Upper lobe of left lung (tissue), 6 donors: Measurements from ENCODE around the gene TTLL10. TPM values are rescaled to one million over a fixed set of nuclear protein-coding genes. Genes with fewer than 3 reads are reported as not detected.

Experiments used
- ATAC-seq, 2 donors: fragments of 200-7000 bp; cut with Tn5 transposase; one replicate each; pipeline ENCODE4 v1.9.1; 2022; ENCODE audit warnings: mild to moderate bottlenecking in 2 of 2, moderate library complexity in 2 of 2; ENCODE audit not compliant: low FRiP score in 2 of 2
- DNase-seq, 2 donors: peaks; one replicate each; pipeline ENCODE4 v3.0.0-alpha.2; 2019 to 2020
- H3K27ac ChIP-seq, 4 donors: fragments of 200-600 bp; sonication (generic); one replicate each; pipeline ENCODE4 v1.5.1; 2016 to 2019
- H3K27me3 ChIP-seq, 4 donors: fragments of 200-600 bp; sonication (generic); one replicate each; pipeline ENCODE4 v1.5.1; 2017 to 2019
- H3K36me3 ChIP-seq, 4 donors: fragments of 200-600 bp; sonication (generic); one replicate each; pipeline ENCODE4 v1.5.1; 2016 to 2019
- H3K4me1 ChIP-seq, 4 donors: fragments of 200-600 bp; sonication (generic); one replicate each; pipeline ENCODE4 v1.5.1; 2018 to 2019
- H3K4me3 ChIP-seq, 4 donors: fragments of 200-600 bp; sonication (generic); one replicate each; pipeline ENCODE4 v1.5.1; 2017 to 2019; ENCODE audit warnings: mild to moderate bottlenecking in 2 of 4, moderate library complexity in 1 of 4
- H3K9me3 ChIP-seq, 4 donors: fragments of 200-600 bp; sonication (generic); one replicate each; pipeline ENCODE4 v1.5.1; 2018 to 2019
- CTCF ChIP-seq, 6 experiments: fragments of 450-650 bp in 4 of 6; fragments of 200-600 bp in 2 of 6; sonication (generic) in 2 of 6; IDR thresholded peaks; one replicate each; pipeline ENCODE4 v1.5.1; 2016 to 2019; ENCODE audit warnings: antibody characterized with exemption in 6 of 6
- EP300 ChIP-seq, 4 donors: sonication (generic); formaldehyde crosslinking; IDR thresholded peaks; one replicate each; pipeline ENCODE4 v1.5.1; 2017; ENCODE audit warnings: antibody characterized with exemption in 4 of 4, control low read depth in 2 of 4
- POLR2A ChIP-seq, 4 donors: fragments of 450-650 bp; IDR thresholded peaks; one replicate each; pipeline ENCODE4 v1.5.1; 2016 to 2017; ENCODE audit warnings: antibody characterized with exemption in 4 of 4, mild to moderate bottlenecking in 2 of 4
- POLR2AphosphoS5 ChIP-seq, 2 donors: sonication (generic); formaldehyde crosslinking; IDR thresholded peaks; one replicate each; pipeline ENCODE4 v1.5.1; 2017; ENCODE audit warnings: antibody characterized with exemption in 2 of 2
- WGBS, 2 donors: methylation state at CpG; one replicate each; pipeline ENCODE4 v1.1.5; 2017 to 2018; 5-methylcytosine and 5-hydroxymethylcytosine counted together
- total RNA-seq, 6 donors: library from RNA; depleted of rRNA in 4 of 6; stranded (reverse); fragments of >200 nt in 4 of 6; gene quantifications; one replicate each; pipeline versions ENCODE4 v1.1.0 to v1.2.1, GENCODE V29; 2016 to 2021
- donor health status: DM: no; HTN: no; CAD: no; lungs with moderate emphysema.
- donor health status: DM: no; HTN: yes; CAD: no; lungs with severe emphysema.

The TTLL10 gene
- total RNA-seq, 6 donors from 2014 or later, result 0.86 to 14.5 (median 5.8) TPM

GRCh38 chr1:1223891-1224290 lies 50.2 kb downstream of the TTLL10 start:
- Histone ChIP-seq H3K27ac (no peak overlapping the region), H3K4me3 (no peak overlapping the region), H3K36me3 (peaks cover 38 to 98% (median 84%) of the 10 kb centered on the region in 4 donors), H3K9me3 (no peaks in the 10 kb centered on the region), H3K4me1 (peaks cover 0 to 5% (median 0%) of the 10 kb centered on the region in 4 donors), H3K27me3 (no peaks in the 10 kb centered on the region)
- DNase-seq (no peak), ATAC-seq (no peak)
- 94 to 95% methylated on average over 10 to 21 of the region's 21 CpGs for WGBS, 2 donors
- TF ChIP-seq EP300 (IDR thresholded peaks at IDR 0.05), result no peak
- no peak for TF ChIP-seq POLR2A (IDR thresholded peaks at IDR 0.05)
- TF ChIP-seq POLR2AphosphoS5 (IDR thresholded peaks at IDR 0.05), result no peak
- TF ChIP-seq CTCF (IDR thresholded peaks at IDR 0.05), result no peak

DNA sequence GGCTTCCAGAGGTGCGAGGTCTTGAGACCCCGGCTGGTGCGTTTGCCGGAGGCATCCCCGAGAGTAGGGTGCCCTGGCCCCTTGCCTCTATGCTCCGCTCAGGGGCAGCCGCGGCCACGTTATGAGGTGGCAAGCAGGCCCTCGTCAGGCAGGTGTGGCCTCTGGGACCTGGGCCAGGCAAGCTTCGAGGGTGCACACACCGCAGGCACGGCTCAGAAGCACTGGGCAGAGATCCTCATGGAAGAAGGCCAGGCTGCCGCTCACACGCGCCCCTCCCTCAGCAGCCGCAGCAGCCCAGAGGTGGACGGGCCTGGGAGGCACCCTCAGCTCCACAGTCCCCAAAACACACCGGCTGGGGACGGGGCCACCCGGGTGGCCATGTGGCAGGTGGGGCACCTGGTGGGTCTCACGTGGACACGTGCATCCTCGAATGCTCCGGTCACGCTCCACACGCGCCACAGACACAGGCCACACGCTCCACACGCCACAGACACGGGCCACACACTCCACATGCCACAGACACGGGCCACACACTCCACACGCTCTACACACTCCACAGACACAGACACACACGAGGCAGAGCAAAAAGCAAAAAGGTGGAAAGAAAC lies 51.7 kb downstream of the TTLL10 start:
- H3K27me3 ChIP-seq, result no peaks in the 10 kb centered on the region
- DNase-seq (peak in 1 of 2 donors; percentile 71), ATAC-seq (peak in 1 of 2 donors; percentile 1)
- H3K9me3 ChIP-seq, result no peaks in the 10 kb centered on the region
- no peak overlapping the region for H3K4me3 ChIP-seq
- H3K27ac ChIP-seq, result no peak overlapping the region
- TF ChIP-seq POLR2A (IDR thresholded peaks at IDR 0.05), result no peak
- no peak for TF ChIP-seq POLR2AphosphoS5 (IDR thresholded peaks at IDR 0.05)
- TF ChIP-seq EP300 (IDR thresholded peaks at IDR 0.05), result no peak
- TF ChIP-seq CTCF (IDR thresholded peaks at IDR 0.05), result no peak
- WGBS, 2 donors, result 93 to 94% methylated on average over 21 to 29 of the region's 34 CpGs
- H3K4me1 ChIP-seq, result peaks cover 10 to 19% (median 11%) of the 10 kb centered on the region in 4 donors
- peaks cover 35 to 85% (median 74%) of the 10 kb centered on the region in 4 donors for H3K36me3 ChIP-seq

GRCh38 chr1:1225913-1226312 lies 52.2 kb downstream of the TTLL10 start:
- peaks cover 15 to 25% (median 16%) of the 10 kb centered on the region in 4 donors for H3K4me1 ChIP-seq
- no peak for DNase-seq
- ATAC-seq, result no peak
- H3K4me3 ChIP-seq, result no peak overlapping the region
- H3K27ac ChIP-seq, result no peak overlapping the region
- H3K27me3 ChIP-seq, result no peaks in the 10 kb centered on the region
- TF ChIP-seq POLR2AphosphoS5 (IDR thresholded peaks at IDR 0.05), result no peak
- no peak for TF ChIP-seq EP300 (IDR thresholded peaks at IDR 0.05)
- TF ChIP-seq CTCF (IDR thresholded peaks at IDR 0.05), result no peak
- TF ChIP-seq POLR2A (IDR thresholded peaks at IDR 0.05), result no peak
- no peaks in the 10 kb centered on the region for H3K9me3 ChIP-seq
- peaks cover 30 to 79% (median 69%) of the 10 kb centered on the region in 4 donors for H3K36me3 ChIP-seq
- 92 to 94% methylated on average over 17 to 18 of the region's 18 CpGs for WGBS, 2 donors

- H3K36me3 ChIP-seq, result peaks cover 29 to 70% (median 61%) of the 10 kb centered on the region in 4 donors
- no peaks in the 10 kb centered on the region for H3K9me3 ChIP-seq
- no peak for ATAC-seq
- 94 to 98% methylated on average over 18 to 40 of the region's 44 CpGs for WGBS, 2 donors
- no peak overlapping the region for H3K4me3 ChIP-seq
- TF ChIP-seq POLR2A (IDR thresholded peaks at IDR 0.05) (no peak), CTCF (IDR thresholded peaks at IDR 0.05) (no peak), EP300 (IDR thresholded peaks at IDR 0.05) (no peak), POLR2AphosphoS5 (IDR thresholded peaks at IDR 0.05) (no peak)
- peak in 1 of 2 donors; percentile 71 for DNase-seq
- no peak overlapping the region for H3K27ac ChIP-seq
- H3K27me3 ChIP-seq, result no peaks in the 10 kb centered on the region
- H3K4me1 ChIP-seq, result peaks cover 18 to 27% (median 18%) of the 10 kb centered on the region in 4 donors
These were observed 53.1 kb downstream of the TTLL10 start for GRCh38 chr1:1226566-1227362.
